Neural crest cell (in vitro differentiated cells): ENCODE results near the gene ATP2C2. TPM values are rescaled to one million over a fixed set of nuclear protein-coding genes. Genes with fewer than 3 reads are reported as not detected.
A peak's percentile ranks its signal among the peaks of the same experiment; 100 is the strongest.

Experiments used
- DNase-seq: peaks from one replicate; pipeline ENCODE4 v3.0.0; 2021; ENCODE audit warnings: low read depth, mixed read lengths, low spot score
- H3K27ac Mint-ChIP-seq: one replicate; pipeline ENCODE4 v1.8.0; 2021; ENCODE audit warnings: mild to moderate bottlenecking, mixed read lengths; ENCODE audit not compliant: unreplicated experiment
- H3K27me3 Mint-ChIP-seq: 2 replicates; pipeline ENCODE4 v1.8.0; 2021; ENCODE audit warnings: low read depth, mild to moderate bottlenecking, mixed read lengths
- H3K36me3 Mint-ChIP-seq: 2 replicates; pipeline ENCODE4 v1.8.0; 2021; ENCODE audit warnings: low read depth, mild to moderate bottlenecking, mixed read lengths
- H3K4me1 Mint-ChIP-seq: 2 replicates; pipeline ENCODE4 v1.8.0; 2021; ENCODE audit warnings: mixed read lengths
- H3K4me3 Mint-ChIP-seq: one replicate; pipeline ENCODE4 v1.8.0; 2021; ENCODE audit warnings: mild to moderate bottlenecking, mixed read lengths
- H3K9me3 Mint-ChIP-seq: 2 replicates; pipeline ENCODE4 v1.8.0; 2021; ENCODE audit warnings: mixed read lengths
- total RNA-seq: library from RNA; stranded (reverse); gene quantifications from 2 replicates; pipeline ENCODE4 v1.2.1, GENCODE V29; 2021
- TF ChIP-seq, protein P1 (sequence below): fragments of 200-600 bp; sonication (generic); conservative IDR thresholded peaks from 2 replicates; pipeline ENCODE4 v1.5.0; 2021; ENCODE audit warnings: antibody characterized with exemption, mild to moderate bottlenecking

Gene ATP2C2
- total RNA-seq, 1 donor from 2014 or later: 0.30 TPM

DNA sequence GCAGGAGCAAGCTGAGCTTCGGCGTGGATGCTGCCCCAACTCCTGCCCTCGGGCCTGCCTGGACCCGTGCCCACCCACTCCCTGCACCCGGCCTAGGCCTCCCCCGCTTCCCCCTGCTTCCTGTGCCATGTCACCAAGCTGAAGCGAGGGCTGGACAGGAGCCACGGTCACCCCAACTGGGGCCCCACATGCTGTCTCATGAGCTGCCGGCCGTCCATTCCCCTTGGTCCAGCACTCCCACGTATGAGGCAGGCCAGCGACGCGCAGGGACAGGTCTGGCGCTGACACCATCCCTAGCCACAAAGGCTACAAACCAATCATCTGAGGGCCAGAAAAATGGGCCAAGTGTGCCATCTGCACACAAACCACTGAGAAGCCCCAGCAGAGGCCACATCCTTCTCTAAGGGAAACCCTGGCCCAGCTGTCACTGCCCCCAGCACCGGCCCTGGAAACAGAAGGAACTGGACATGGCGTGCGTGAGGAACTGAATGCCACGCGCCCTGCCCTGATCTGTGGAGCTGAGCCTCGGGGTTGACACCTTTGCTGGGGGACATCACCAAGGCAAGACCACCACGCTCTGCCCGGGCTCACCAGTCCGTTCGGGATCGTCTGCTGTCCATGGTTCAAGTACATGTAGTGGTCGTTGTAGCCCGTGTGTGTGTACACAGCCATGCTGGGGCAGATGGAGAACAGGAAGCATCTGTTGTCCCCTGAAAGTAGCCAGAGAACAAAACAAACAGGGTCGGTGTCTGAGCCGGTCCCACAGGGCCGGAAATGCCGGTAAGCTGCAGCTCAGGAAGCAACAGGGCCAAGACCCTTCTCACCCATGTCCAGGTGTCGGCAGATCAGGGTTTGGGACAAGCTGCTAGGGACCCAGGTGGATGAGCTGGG, 113.9 kb downstream of the ATP2C2 start:
- Mint-ChIP-seq H3K4me3 (no peak overlapping the region), H3K36me3 (peaks cover 8% of the 10 kb centered on the region), H3K9me3 (no peaks in the 10 kb centered on the region), H3K4me1 (peaks cover 4% of the 10 kb centered on the region), H3K27me3 (no peaks in the 10 kb centered on the region), H3K27ac (peak overlapping the region; percentile 62)
- DNase-seq: no peak
- TF ChIP-seq, protein P1, sequence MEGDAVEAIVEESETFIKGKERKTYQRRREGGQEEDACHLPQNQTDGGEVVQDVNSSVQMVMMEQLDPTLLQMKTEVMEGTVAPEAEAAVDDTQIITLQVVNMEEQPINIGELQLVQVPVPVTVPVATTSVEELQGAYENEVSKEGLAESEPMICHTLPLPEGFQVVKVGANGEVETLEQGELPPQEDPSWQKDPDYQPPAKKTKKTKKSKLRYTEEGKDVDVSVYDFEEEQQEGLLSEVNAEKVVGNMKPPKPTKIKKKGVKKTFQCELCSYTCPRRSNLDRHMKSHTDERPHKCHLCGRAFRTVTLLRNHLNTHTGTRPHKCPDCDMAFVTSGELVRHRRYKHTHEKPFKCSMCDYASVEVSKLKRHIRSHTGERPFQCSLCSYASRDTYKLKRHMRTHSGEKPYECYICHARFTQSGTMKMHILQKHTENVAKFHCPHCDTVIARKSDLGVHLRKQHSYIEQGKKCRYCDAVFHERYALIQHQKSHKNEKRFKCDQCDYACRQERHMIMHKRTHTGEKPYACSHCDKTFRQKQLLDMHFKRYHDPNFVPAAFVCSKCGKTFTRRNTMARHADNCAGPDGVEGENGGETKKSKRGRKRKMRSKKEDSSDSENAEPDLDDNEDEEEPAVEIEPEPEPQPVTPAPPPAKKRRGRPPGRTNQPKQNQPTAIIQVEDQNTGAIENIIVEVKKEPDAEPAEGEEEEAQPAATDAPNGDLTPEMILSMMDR: no peak

DNA sequence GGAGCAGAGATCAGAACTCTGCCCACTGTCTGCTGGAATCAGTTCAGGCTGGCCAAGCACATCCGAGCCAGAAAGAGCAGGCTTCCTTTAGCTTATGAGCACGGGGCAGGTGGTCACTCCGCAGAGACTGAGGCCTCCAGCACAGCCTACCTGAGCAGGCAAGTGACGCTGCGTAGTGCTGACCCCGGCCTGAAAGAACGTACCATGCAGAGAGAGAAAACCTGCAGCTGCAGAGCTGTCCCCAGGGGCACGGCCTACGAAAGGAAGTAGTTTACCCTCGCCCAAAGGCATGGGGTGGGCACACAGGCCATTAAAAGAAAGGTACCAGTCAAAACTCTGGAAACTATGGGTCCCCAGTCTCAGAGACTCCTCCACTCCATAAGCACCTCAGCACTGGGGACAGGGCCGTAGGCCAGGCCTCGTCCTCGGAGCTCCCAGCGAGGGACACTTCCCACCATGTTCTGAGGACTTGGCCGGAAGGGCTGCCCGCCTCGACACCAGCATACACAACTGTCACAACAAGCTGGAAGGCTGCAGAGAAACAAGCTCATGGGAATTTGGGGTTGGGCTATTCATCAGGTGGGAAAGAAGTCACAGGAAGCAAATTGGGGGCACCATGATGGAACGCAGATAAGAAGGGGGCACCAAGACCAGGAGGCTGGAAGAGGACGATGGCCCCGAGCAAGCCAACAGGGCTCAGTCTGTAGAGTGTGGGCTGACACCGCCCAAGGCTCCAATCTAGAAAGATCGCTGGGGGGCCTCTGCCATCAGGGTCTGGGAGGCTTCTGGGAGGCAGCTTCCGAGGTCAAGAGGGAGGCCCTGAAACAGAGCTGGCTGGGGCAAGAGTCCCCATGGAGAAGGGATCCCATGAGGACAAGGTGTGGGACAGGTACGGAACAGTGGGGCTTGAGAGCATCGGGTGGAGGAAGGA, 114.9 kb downstream of the ATP2C2 start:
- Mint-ChIP-seq H3K27ac (no peak overlapping the region), H3K36me3 (peaks cover 6% of the 10 kb centered on the region), H3K27me3 (no peaks in the 10 kb centered on the region), H3K4me1 (peaks cover 4% of the 10 kb centered on the region), H3K9me3 (no peaks in the 10 kb centered on the region), H3K4me3 (no peak overlapping the region)
- no peak for DNase-seq
- TF ChIP-seq, protein P1: no peak

DNA sequence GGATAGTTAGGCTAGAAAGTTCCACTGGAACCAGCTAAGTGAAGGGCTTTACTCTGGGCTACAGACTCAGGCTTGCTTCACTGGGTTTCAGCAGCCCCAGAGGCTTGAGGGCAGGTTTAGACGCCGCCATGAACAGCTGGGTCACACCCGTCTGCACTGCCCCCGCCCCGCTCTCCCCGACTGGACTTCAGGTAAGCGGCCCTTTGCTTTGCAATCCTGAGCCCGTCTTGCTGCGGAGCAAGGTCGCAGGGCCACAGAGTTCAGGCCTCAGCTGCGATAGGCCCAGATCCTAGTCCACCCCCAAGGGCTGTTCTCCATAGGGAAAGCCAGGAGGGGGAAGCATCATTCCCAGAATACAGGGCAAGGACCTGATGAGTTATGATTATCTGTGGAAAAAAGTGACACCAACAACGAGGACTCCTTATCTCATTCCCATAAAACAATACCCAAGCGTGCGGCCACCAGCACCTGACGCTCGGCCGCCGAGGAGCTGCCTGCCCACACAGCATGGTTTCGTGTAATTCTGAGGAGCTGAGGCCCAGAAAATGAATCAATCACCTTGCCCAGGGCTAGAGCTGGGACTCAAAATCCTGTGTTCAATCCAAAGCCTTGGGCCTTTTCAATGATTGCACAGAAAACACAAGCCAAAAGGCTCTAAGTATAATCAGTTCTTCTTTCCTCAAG, 115.7 kb downstream of the ATP2C2 start:
- no peaks in the 10 kb centered on the region for H3K27me3 Mint-ChIP-seq
- TF ChIP-seq, protein P1: no peak
- H3K27ac Mint-ChIP-seq: no peak overlapping the region
- H3K4me1 Mint-ChIP-seq: peaks cover 4% of the 10 kb centered on the region
- H3K9me3 Mint-ChIP-seq: no peaks in the 10 kb centered on the region
- no peak for DNase-seq
- no peak overlapping the region for H3K4me3 Mint-ChIP-seq
- H3K36me3 Mint-ChIP-seq: peaks cover 4% of the 10 kb centered on the region

DNA sequence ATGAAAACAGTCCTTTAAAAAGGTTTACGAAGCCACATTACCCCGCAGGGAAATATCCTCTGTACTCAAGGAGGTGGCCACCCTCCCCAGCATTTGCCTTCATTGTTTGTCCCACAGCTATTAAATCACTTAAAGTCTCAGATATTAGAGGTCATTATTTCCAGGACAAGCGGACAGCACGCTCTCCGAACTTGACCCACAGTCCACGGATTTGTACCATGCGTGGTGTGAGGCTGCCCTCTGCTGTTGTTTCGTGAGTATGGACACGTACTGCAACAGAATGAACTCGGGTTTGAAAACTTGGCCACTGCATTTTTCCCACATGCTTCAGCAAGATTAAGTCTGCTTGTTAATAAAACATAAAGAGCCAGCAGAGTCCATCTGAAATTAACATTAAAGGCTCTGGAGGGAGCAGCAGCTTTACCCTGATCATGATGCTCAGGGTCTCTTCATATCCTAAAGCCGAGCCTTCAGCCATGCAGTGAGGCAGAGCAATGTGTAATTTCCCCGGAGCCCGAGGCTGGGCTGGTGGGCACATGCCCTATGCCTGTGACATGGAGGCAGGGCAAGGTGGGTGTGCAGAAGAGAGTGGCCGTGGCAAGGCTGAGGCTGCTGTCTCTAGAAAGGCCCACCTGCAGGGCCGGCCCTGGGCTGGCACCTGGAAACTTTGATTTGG, 116.4 kb downstream of the ATP2C2 start:
- H3K4me1 Mint-ChIP-seq: peaks cover 4% of the 10 kb centered on the region
- TF ChIP-seq, protein P1: peak; percentile 95
- H3K27ac Mint-ChIP-seq: no peak overlapping the region
- no peaks in the 10 kb centered on the region for H3K9me3 Mint-ChIP-seq
- H3K36me3 Mint-ChIP-seq: peaks cover 2% of the 10 kb centered on the region
- H3K4me3 Mint-ChIP-seq: no peak overlapping the region
- H3K27me3 Mint-ChIP-seq: no peaks in the 10 kb centered on the region
- peak; percentile 69 for DNase-seq
